ENCODE data around the gene PDE8A.

Gene PDE8A

DNA sequence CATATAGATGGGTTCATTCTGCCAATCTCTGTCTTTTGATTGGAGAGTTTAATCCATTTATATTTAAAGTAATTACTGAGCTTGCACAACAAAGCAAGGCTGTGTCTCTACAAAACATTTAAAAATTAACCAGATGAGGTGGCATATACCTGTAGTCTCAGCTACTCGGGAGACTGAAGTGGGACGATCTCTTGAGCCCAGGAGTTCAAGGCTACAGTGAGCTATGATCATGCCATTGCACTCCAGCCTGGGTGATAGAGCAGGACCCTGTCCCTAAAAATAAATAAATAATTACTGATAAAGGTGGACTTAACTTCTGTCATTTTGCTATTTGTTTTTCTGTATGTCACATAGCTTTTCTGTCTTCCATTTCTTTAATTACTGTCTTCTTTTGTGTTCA lies 78.1 kb downstream of the PDE8A start:
- no peak overlapping the region for H3K27ac Mint-ChIP-seq
- peaks cover 18 to 38% of the 10 kb centered on the region in 2 donors for H3K4me1 Mint-ChIP-seq
- ATAC-seq (replicated peaks) (no peak), DNase-seq (no peak)
- no peak overlapping the region for H3K4me3 Mint-ChIP-seq
- H3K36me3 Mint-ChIP-seq = peaks cover 30 to 53% of the 10 kb centered on the region in 2 donors
- no peaks in the 10 kb centered on the region for H3K27me3 Mint-ChIP-seq
- H3K9me3 Mint-ChIP-seq = peaks cover 16 to 31% of the 10 kb centered on the region in 2 donors

DNA sequence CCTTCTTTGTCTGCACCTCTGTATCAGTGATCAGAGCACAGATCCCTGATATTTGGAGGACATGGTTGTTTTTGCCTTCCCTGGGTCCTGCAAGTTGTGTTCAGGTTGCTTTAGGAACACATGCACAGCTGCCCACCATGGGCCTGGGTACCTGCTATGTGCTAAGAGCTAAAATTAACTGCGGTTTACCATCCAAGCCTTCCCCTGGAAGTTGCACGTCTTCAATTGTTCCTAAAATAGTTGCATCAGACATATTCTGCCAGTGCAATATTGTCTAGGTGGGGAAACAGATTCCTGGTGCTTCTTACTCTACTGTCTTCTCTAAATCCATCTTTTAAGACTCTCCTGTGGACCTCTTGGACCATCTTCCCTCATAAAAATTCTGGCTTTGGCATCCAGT lies 80.9 kb downstream of the PDE8A start:
- Mint-ChIP-seq H3K27me3 (no peaks in the 10 kb centered on the region), H3K9me3 (peaks cover 6 to 23% of the 10 kb centered on the region in 2 donors), H3K36me3 (peaks cover 16 to 44% of the 10 kb centered on the region in 2 donors), H3K4me1 (peaks cover 16 to 27% of the 10 kb centered on the region in 2 donors), H3K4me3 (no peak overlapping the region), H3K27ac (no peak overlapping the region)
- ATAC-seq (replicated peaks) = no peak
- DNase-seq = no peak

DNA sequence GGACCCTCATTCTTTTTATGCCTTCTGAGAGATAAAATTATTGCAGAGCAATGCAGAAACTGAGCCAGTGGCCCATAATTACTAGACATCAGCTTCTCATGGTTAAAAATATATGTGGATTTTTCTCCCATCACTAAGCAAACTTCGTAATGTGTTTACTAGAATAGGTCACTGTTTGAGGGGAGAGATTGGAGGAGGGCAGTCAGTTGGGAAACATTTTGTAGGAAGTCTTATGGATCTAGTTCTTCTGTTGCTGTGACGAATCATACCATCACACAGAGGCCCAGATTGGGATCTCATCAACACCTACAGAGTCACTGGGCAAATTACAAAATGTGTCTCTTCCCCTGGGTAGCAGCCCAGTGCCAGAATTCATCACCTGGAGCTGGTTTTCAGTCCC lies 81.4 kb downstream of the PDE8A start:
- Mint-ChIP-seq H3K9me3 (peaks cover 6 to 19% of the 10 kb centered on the region in 2 donors), H3K4me1 (peaks cover 13 to 23% of the 10 kb centered on the region in 2 donors), H3K36me3 (peaks cover 15 to 43% of the 10 kb centered on the region in 2 donors), H3K4me3 (no peak overlapping the region), H3K27me3 (no peaks in the 10 kb centered on the region), H3K27ac (no peak overlapping the region)
- DNase-seq = no peak
- no peak for ATAC-seq (replicated peaks)

DNA sequence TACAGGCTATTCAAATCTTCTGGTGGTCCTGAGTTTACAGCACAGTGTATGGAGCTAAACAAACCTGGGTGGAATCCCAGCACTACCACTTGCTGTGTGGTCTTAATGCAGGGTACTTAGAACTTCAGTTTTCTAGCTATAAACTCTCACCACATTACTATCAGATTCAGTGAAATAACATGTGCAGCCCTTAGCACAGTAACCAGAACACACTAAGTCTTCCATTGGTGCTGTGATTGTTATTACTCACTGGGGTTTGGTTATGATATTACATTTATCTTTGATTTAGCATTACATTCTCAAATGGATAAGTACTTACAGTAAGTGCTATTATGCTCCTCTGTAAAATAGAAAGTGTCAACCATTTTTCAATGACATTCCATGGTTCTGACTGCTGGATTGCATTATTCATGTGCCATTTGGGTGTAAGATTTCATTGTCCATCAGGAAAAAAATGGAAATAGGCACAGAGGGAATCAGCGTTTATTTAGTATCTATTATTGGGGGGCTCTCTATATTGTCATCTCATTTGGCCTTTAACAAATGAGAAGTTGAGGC lies 81.9 kb downstream of the PDE8A start:
- ATAC-seq (replicated peaks) (no peak), DNase-seq (no peak)
- peaks cover 9 to 20% of the 10 kb centered on the region in 2 donors for H3K4me1 Mint-ChIP-seq
- H3K9me3 Mint-ChIP-seq = peaks cover 6 to 18% of the 10 kb centered on the region in 2 donors
- no peaks in the 10 kb centered on the region for H3K27me3 Mint-ChIP-seq
- H3K36me3 Mint-ChIP-seq = peaks cover 12 to 43% of the 10 kb centered on the region in 2 donors
- no peak overlapping the region for H3K4me3 Mint-ChIP-seq
- H3K27ac Mint-ChIP-seq = no peak overlapping the region

DNA sequence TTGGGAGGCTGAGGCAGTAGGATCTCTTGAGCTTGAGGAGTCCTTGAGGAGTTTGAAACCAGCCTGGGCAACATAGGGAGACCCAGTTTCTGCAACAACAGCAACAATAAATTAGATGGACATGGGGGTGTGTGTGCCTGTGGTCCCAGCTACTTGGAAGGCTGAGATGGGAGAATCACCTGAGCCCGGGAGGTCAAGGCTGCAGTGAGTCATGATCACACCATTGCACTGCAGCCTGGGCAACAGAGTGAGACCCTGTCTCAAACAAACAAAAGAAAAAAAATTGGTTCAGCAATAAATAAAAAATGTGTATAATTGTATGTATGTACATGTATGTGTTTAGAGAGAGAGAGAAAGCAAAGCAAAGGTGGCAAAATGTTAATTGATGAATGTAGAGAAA lies 83.1 kb downstream of the PDE8A start:
- Mint-ChIP-seq H3K9me3 (peaks cover 4 to 7% of the 10 kb centered on the region in 2 donors), H3K27ac (no peak overlapping the region), H3K4me1 (peaks cover 9 to 16% of the 10 kb centered on the region in 2 donors), H3K36me3 (peaks cover 9 to 33% of the 10 kb centered on the region in 2 donors), H3K27me3 (no peaks in the 10 kb centered on the region), H3K4me3 (no peak overlapping the region)
- no peak for DNase-seq
- ATAC-seq (replicated peaks) = no peak

DNA sequence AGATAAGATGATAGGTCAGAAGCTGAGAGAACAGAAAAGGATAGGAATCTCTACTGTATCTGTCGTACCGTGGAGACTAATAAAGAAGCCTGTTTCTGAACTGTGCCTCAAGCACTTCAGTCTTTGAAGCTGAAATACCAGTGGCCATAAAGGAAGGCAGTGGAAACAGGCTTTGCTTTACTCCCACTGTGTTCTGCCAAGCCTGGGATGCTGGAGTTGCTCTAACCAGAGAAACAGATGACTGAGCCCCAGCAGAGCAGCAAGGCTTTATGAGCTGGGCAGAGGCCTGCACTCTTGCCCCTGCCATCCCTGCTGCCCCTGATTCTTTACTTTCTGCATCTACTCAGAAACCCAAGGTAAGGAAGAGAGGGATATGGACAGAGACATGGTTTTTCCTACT lies 89.4 kb downstream of the PDE8A start:
- no peak overlapping the region for H3K4me3 Mint-ChIP-seq
- ATAC-seq (replicated peaks) (no peak), DNase-seq (no peak)
- H3K36me3 Mint-ChIP-seq = peaks cover 31 to 60% of the 10 kb centered on the region in 2 donors
- H3K27me3 Mint-ChIP-seq = no peaks in the 10 kb centered on the region
- H3K9me3 Mint-ChIP-seq = no peaks in the 10 kb centered on the region
- H3K27ac Mint-ChIP-seq = no peak overlapping the region
- H3K4me1 Mint-ChIP-seq = peaks cover 5 to 8% of the 10 kb centered on the region in 2 donors

DNA sequence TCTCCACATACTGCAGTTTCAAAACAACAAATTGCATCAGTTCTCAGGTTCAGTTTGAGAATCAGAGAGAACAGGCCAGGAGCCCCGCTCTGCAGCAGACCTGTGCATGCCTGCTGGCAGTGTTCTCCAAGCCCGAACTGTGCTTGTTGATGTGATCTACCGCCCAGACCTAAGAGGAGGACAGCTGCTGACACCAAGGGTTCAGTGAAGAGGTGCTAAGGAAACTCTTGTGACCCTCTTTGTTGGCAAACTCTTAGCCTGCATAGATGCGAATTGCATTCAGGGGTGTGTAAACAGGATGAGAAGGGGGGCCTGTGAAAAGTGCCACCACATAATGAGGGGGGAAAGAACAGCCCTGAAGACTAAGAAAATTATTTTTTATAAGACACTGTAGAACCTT lies 89.8 kb downstream of the PDE8A start:
- Mint-ChIP-seq H3K9me3 (no peaks in the 10 kb centered on the region), H3K36me3 (peaks cover 31 to 59% of the 10 kb centered on the region in 2 donors), H3K27ac (no peak overlapping the region), H3K27me3 (no peaks in the 10 kb centered on the region), H3K4me1 (peaks cover 5 to 8% of the 10 kb centered on the region in 2 donors), H3K4me3 (no peak overlapping the region)
- ATAC-seq (replicated peaks) (no peak), DNase-seq (no peak)

DNA sequence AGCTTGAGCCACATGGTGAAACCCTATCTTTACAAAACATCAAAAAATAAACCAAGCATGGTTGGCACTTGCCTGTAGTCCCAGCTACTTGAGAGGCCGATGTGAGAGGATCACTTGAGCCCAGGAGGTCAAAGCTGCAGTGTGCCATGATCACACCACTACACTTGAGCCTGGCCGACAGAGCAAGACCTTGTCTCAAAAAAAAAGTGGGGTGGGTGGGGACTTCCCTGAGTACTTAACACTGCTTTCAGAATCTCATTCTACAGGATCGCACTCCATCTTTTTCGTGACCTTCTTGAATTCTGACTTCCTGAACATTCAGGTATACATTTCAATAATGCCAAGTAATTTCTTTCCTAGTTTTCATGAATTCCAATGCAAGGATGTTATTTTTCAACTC lies 91.3 kb downstream of the PDE8A start:
- Mint-ChIP-seq H3K27ac (no peak overlapping the region), H3K9me3 (no peaks in the 10 kb centered on the region), H3K36me3 (peaks cover 32 to 62% of the 10 kb centered on the region in 2 donors), H3K4me1 (peaks cover 5 to 8% of the 10 kb centered on the region in 2 donors), H3K4me3 (no peak overlapping the region), H3K27me3 (no peaks in the 10 kb centered on the region)
- DNase-seq (no peak), ATAC-seq (replicated peaks) (peak in 1 of 2 donors; percentile 66)

DNA sequence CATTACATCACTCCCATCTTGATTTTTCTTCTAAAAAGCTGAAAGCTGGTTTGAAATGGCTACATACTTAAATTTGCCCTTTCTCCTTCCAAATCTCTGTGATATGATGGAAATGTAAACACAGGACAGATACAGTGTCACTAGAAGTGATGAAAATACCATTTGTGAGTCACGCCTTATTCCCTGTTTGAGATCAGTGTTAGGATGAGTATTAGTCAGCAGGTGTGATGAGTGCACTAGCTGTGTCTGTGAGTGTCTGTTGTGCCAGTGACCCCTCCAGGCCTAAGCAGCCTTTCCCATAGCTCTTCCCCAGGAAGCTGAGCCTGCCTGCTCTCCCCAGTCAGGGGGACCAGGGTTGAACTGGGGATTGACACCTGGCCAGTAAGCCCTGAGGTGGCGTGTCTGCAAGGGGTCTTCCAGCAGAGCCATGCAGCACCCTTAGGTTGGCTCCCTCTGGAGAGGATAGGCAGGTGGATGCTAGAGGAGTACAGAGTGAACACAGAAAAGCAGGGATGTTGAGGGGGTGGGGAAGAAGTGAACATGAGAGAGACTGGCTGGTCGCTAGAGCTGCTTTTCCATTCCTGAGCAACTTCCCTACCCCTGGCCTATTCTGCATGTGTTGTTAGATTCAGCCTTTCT lies 92.0 kb downstream of the PDE8A start:
- Mint-ChIP-seq H3K27ac (no peak overlapping the region), H3K9me3 (no peaks in the 10 kb centered on the region), H3K36me3 (peaks cover 34 to 57% of the 10 kb centered on the region in 2 donors), H3K27me3 (no peaks in the 10 kb centered on the region), H3K4me3 (no peak overlapping the region), H3K4me1 (peaks cover 5 to 8% of the 10 kb centered on the region in 2 donors)
- DNase-seq (no peak), ATAC-seq (replicated peaks) (peak; percentile 41 to 94)

DNA sequence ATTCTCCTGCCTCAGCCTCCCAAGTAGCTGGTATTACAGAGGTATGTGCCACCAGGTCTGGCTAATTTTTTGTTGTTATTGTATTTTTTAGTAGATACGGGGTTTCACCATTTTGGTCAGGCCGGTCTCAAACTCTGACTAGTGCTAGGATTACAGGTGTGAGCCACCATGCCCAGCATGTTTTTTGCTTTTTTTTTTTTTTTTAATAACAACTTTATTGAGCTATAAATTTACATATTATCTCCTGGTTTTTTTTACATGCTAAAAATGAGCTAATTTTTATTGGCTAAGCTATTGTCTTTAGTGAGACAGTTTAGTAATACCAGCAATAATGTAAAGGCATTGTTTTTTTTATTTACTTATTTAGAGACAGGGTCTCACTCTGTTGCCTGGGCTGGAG lies 105.2 kb downstream of the PDE8A start:
- ATAC-seq (replicated peaks) (no peak), DNase-seq (no peak)
- Mint-ChIP-seq H3K4me3 (no peak overlapping the region), H3K27ac (no peak overlapping the region), H3K36me3 (peaks cover 27 to 47% of the 10 kb centered on the region in 2 donors), H3K9me3 (no peaks in the 10 kb centered on the region), H3K27me3 (no peaks in the 10 kb centered on the region), H3K4me1 (no peaks in the 10 kb centered on the region)

DNA sequence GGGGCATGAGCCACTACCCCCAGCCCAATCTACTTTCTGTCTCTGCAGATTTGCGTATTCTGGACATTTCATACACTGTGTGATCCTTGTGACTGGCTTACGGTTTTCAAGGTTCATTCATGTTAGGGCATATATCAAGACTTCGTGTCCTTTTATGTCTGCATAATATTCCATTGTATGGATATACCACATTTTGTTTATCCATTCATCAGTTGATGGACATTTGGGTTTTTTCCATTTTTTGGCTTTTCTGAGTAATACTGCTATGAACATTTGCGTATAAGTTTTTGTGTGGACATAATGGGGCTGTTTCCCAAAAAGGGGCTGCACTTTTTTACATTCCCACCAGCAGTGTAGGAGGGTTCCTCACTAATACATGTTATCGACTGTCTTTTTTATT lies 106.6 kb downstream of the PDE8A start:
- DNase-seq = no peak
- no peaks in the 10 kb centered on the region for H3K4me1 Mint-ChIP-seq
- no peak overlapping the region for H3K27ac Mint-ChIP-seq
- no peaks in the 10 kb centered on the region for H3K9me3 Mint-ChIP-seq
- peaks cover 36 to 55% of the 10 kb centered on the region in 2 donors for H3K36me3 Mint-ChIP-seq
- no peak for ATAC-seq (replicated peaks)
- H3K4me3 Mint-ChIP-seq = no peak overlapping the region
- H3K27me3 Mint-ChIP-seq = no peaks in the 10 kb centered on the region

DNA sequence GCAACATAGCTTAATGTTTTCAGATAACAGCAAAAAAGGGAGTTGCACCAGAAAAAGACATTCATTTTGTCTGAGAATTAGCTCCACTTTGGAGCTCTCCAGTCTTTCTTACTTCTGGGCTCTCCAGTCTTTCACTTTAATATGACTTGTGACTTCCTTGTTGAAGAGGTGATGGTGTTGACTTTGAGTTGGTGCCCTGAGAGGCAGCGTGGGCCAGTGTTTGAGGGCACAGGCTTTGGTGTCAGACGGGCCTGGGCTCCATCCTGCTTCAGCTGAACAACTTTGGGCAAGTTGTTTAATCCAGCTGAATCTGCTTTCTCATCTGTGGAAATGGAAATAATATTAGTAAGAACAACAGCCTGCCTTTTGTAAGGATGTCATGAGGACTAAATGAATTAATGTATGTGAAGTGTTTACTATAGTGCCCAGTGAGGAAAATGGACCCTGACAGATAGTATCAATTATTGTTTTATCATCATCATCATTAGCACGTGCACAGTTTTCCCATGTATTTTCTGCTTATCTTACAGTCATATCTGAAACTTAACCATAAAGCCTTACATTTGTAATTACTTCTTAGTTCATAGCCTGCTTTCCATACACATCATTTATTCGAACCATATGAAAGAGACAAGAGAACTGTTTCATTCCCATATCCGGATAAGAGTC lies 108.4 kb downstream of the PDE8A start:
- Mint-ChIP-seq H3K9me3 (no peaks in the 10 kb centered on the region), H3K27me3 (no peaks in the 10 kb centered on the region), H3K4me1 (no peaks in the 10 kb centered on the region), H3K4me3 (no peak overlapping the region), H3K27ac (no peak overlapping the region), H3K36me3 (peaks cover 37 to 59% of the 10 kb centered on the region in 2 donors)
- DNase-seq = no peak
- ATAC-seq (replicated peaks) = no peak

DNA sequence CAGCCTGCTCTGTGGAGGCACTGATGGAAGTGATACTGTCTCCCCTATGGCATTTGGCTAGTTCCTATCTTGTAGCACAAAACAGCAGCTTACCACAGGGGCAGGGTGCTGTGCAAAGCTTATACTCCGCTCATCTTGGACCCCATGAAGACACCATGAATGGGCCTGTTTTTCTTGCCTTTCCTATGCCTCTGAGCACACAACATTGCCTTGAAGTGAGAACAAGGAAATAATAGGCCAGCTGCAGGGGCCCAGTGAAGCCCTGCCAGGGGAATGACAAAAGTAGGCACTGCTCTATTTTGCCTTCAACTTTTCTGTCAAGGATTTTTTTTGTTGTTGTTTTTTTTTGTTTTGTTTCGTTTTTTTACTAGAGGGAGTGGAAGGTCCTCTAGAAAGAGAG lies 110.3 kb downstream of the PDE8A start:
- H3K27ac Mint-ChIP-seq = no peak overlapping the region
- no peak for DNase-seq

DNA sequence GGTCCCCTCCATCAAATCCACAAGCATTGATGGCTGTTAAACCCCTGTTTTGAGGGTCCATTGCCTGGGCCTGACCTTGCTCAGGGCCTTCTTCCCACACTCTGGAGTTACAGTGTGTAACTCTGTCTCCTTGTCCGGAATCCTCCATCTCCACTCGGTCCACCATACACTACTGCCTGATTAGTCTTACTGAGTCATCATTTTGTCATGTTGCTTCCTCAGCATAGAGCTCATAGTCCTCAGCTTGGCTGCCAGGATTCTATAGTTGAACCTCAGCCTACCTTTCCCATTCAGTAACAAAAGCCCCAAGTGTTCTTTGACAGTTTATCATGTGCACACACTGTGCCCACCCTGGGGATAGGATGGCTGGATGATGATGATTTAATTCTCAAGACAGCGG lies 113.0 kb downstream of the PDE8A start:
- Mint-ChIP-seq H3K27ac (no peak overlapping the region), H3K36me3 (peaks cover 32 to 59% of the 10 kb centered on the region in 2 donors), H3K9me3 (no peaks in the 10 kb centered on the region), H3K4me1 (no peaks in the 10 kb centered on the region), H3K27me3 (no peaks in the 10 kb centered on the region), H3K4me3 (no peak overlapping the region)
- DNase-seq (no peak), ATAC-seq (replicated peaks) (no peak)

More for the DNA sequence above, 110.3 kb downstream of the PDE8A start:
- ATAC-seq (replicated peaks) = no peak
- H3K9me3 Mint-ChIP-seq = no peaks in the 10 kb centered on the region
- H3K4me1 Mint-ChIP-seq = no peaks in the 10 kb centered on the region
- H3K4me3 Mint-ChIP-seq = no peak overlapping the region
- H3K36me3 Mint-ChIP-seq = peaks cover 34 to 60% of the 10 kb centered on the region in 2 donors
- H3K27me3 Mint-ChIP-seq = no peaks in the 10 kb centered on the region

DNA sequence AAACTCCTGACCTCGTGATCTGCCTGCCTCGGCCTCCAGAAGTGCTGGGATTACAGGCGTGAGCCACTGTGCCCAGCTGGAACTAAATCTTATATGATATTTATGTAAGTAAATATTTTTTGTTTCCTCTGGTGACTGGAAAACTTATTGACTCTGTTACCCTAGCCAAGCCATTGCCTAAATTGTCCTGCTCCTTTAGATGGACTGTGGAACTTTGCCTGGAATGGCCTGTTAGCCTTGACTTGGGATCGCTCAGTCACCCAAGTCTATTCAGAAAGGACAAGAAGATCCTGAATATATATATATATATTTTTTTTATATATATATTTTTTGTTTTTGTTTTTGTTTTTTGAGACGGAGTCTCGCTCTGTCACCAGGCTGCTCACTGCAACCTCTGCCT lies 113.9 kb downstream of the PDE8A start:
- H3K4me3 Mint-ChIP-seq = no peak overlapping the region
- DNase-seq (no peak), ATAC-seq (replicated peaks) (no peak)
- peaks cover 31 to 57% of the 10 kb centered on the region in 2 donors for H3K36me3 Mint-ChIP-seq
- no peaks in the 10 kb centered on the region for H3K4me1 Mint-ChIP-seq
- no peaks in the 10 kb centered on the region for H3K9me3 Mint-ChIP-seq
- H3K27ac Mint-ChIP-seq = no peak overlapping the region
- no peaks in the 10 kb centered on the region for H3K27me3 Mint-ChIP-seq

All from stimulated activated naive B cell treated with anti-CD40 and anti-IgM and Interleukin-4, amounts not matched to agents 10 μg/mL and 1 μg/mL and 100 μg/mL, for 72 hours (primary cell).